A673 (cell line): Measurements from ENCODE around the gene TAS2R43. TPM values are rescaled to one million over a fixed set of nuclear protein-coding genes. Genes with fewer than 3 reads are reported as not detected.

Experiments used
- BruUV-seq: library from RNA; stranded (reverse); fragments of 400-500 nt; replicated peaks from 2 replicates; lab custom pipeline; 2021; lab: Mats Ljungman, UMichigan
- CTCF ChIA-PET: fragments of 300-600 bp; sonication (Branson Sonifier 250); formaldehyde crosslinking; loops from one replicate; lab custom pipeline; 2022; ENCODE audit warnings: antibody characterized with exemption; lab: Charles Lee
- POLR2A ChIA-PET: fragments of 300-600 bp; sonication (Branson Sonifier 250); formaldehyde crosslinking; loops from one replicate; lab custom pipeline; 2022; ENCODE audit warnings: antibody characterized with exemption; ENCODE audit not compliant: low non-redundant PET; lab: Charles Lee
- DNase-seq: peaks from one replicate; pipeline ENCODE4 v3.0.0-alpha.2; 2015; ENCODE audit warnings: low spot score
- H3K27ac ChIP-seq: fragments of 200-600 bp; sonication (generic); 2 replicates; pipeline ENCODE4 v1.5.1; 2016; ENCODE audit warnings: mixed run types, low read depth, mild to moderate bottlenecking, mixed read lengths, antibody characterized with exemption, low read length; ENCODE audit not compliant: poor library complexity, severe bottlenecking
- H3K27me3 ChIP-seq: fragments of 200-600 bp; sonication (generic); replicated peaks from 2 replicates; pipeline ENCODE4 v1.6.1; 2017; ENCODE audit warnings: mixed run types, low read depth, mild to moderate bottlenecking, mixed read lengths, antibody characterized with exemption, low read length; ENCODE audit not compliant: insufficient read depth, poor library complexity
- H3K36me3 ChIP-seq: fragments of 200-600 bp; sonication (generic); 2 replicates; pipeline ENCODE4 v1.6.1; 2016; ENCODE audit warnings: mixed run types, mild to moderate bottlenecking, mixed read lengths, antibody characterized with exemption, low read length; ENCODE audit not compliant: insufficient read depth, poor library complexity, severe bottlenecking
- H3K4me1 ChIP-seq: fragments of 200-600 bp; sonication (generic); 2 replicates; pipeline ENCODE4 v1.6.1; 2017; ENCODE audit warnings: mixed run types, mild to moderate bottlenecking, mixed read lengths, antibody characterized with exemption, low read length; ENCODE audit not compliant: insufficient read depth, poor library complexity, severe bottlenecking
- H3K4me3 ChIP-seq: fragments of 200-600 bp; sonication (generic); 2 replicates; pipeline ENCODE4 v1.5.1; 2016; ENCODE audit warnings: low read depth, mixed run types, mild to moderate bottlenecking, mixed read lengths, low read length; ENCODE audit not compliant: poor library complexity, severe bottlenecking
- H3K9me3 ChIP-seq: fragments of 200-600 bp; sonication (generic); 2 replicates; pipeline ENCODE4 v1.6.1; 2016; ENCODE audit warnings: mixed run types, low read depth, mild to moderate bottlenecking, mixed read lengths, antibody characterized with exemption, low read length; ENCODE audit not compliant: poor library complexity, severe bottlenecking
- EZH2 ChIP-seq: fragments of 200-600 bp; sonication (generic); IDR thresholded peaks from 2 replicates; pipeline ENCODE4 v1.6.1; 2017; ENCODE audit warnings: borderline replicate concordance, low read depth, mild to moderate bottlenecking, mixed read lengths, antibody characterized with exemption, low read length; ENCODE audit not compliant: poor library complexity, severe bottlenecking
- intact Hi-C: fragments of 100-400 bp; cut with micrococcal nuclease; formaldehyde crosslinking; loops from one replicate; pipeline ENCODE4 v1.10.0; 2022; ENCODE audit not compliant: unreplicated experiment
- total RNA-seq: library from RNA; stranded (reverse); gene quantifications from 2 replicates; pipeline ENCODE4 v1.2.3, GENCODE V29; 2021
- TF ChIP-seq, protein P1 (sequence below): fragments of 300-800, 200-600 bp; sonication (generic); conservative IDR thresholded peaks from 2 replicates; pipeline ENCODE4 v1.5.1; 2017; ENCODE audit warnings: low read depth, mild to moderate bottlenecking, antibody characterized with exemption, low read length, moderate library complexity, mixed read lengths

Gene TAS2R43
- total RNA-seq, 1 experiment from 2014 or later, result 2.3 TPM

DNA sequence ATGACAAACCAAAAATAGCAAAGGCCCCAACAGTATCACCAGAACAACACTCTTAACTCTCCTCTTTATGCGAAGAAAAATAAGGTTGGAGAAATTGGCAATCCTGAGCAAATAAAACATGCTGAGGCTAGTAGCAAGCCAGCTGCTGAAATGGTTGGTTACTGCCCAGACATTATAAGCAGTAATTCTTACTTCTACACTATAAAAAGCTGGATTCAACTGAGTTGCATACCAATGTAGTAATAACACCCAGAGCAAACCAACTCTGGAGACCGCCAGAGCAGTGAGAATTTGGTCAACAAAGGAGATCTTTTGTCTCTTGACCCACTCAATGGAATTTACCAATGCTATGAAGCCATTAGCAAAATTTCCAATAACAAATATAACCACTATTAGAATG lies 41.7 kb upstream of the TAS2R43 start:
- BruUV-seq, result no TSS peak
- TF ChIP-seq, protein P1, sequence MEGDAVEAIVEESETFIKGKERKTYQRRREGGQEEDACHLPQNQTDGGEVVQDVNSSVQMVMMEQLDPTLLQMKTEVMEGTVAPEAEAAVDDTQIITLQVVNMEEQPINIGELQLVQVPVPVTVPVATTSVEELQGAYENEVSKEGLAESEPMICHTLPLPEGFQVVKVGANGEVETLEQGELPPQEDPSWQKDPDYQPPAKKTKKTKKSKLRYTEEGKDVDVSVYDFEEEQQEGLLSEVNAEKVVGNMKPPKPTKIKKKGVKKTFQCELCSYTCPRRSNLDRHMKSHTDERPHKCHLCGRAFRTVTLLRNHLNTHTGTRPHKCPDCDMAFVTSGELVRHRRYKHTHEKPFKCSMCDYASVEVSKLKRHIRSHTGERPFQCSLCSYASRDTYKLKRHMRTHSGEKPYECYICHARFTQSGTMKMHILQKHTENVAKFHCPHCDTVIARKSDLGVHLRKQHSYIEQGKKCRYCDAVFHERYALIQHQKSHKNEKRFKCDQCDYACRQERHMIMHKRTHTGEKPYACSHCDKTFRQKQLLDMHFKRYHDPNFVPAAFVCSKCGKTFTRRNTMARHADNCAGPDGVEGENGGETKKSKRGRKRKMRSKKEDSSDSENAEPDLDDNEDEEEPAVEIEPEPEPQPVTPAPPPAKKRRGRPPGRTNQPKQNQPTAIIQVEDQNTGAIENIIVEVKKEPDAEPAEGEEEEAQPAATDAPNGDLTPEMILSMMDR, result no peak
- TF ChIP-seq EZH2, result no peak
- Histone ChIP-seq H3K4me3 (no peak overlapping the region), H3K27me3 (no peaks in the 10 kb centered on the region), H3K9me3 (no peaks in the 10 kb centered on the region), H3K4me1 (no peaks in the 10 kb centered on the region), H3K27ac (no peak overlapping the region), H3K36me3 (no peaks in the 10 kb centered on the region)
- intact Hi-C loops, result no loop called here
- no peak for DNase-seq
- ChIA-PET CTCF (no interaction called here), POLR2A (no interaction called here)

DNA sequence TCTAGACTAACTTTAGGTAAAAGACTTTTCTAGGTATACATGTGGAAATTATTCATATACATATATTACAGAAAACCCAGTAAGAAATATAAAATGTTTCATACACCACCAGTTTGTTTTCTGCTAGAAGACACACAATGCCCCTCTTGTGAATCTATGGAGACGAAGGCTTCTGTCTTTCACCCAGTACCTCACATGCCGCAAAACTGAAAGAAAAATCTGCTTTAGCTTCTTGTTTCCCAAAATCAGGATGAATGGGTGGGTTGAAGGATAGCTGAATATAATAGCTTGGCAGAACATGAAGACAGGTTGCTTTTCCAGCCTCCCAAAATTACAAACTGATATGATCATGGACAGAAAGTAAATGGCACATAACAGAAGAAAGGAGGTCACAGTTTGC lies 41.0 kb upstream of the TAS2R43 start:
- ChIA-PET POLR2A (no interaction called here), CTCF (no interaction called here)
- H3K4me3 ChIP-seq, result no peak overlapping the region
- no peak for TF ChIP-seq EZH2
- TF ChIP-seq, protein P1, result no peak
- H3K4me1 ChIP-seq, result no peaks in the 10 kb centered on the region
- H3K27me3 ChIP-seq, result no peaks in the 10 kb centered on the region
- no TSS peak for BruUV-seq
- no peak for DNase-seq
- no peaks in the 10 kb centered on the region for H3K36me3 ChIP-seq
- no peaks in the 10 kb centered on the region for H3K9me3 ChIP-seq
- H3K27ac ChIP-seq, result no peak overlapping the region
- intact Hi-C loops, result no loop called here

DNA sequence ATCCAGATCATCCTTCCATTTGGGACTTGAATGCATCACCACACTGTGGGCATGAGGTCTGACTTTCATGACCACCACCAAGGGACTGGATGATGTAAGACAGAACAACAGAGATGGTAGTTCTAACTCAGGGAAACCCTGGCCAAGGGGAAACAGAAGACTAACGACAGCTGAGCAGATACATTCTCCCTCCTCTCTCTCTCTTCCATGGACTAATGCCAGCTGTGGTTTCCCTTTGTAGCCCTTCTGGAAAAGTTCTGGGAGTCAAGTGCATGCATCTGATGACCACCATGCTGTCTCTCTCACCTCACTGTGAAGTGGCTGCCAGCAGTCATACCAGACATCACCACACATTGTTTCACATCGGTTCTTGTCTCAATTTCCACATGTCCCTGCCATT lies 38.9 kb upstream of the TAS2R43 start:
- CTCF ChIA-PET, result no interaction called here

More for the DNA sequence above, 38.9 kb upstream of the TAS2R43 start:
- H3K27ac ChIP-seq, result no peak overlapping the region
- no peaks in the 10 kb centered on the region for H3K27me3 ChIP-seq
- peaks cover 3% of the 10 kb centered on the region for H3K36me3 ChIP-seq
- H3K4me3 ChIP-seq, result no peak overlapping the region
- no peaks in the 10 kb centered on the region for H3K4me1 ChIP-seq
- POLR2A ChIA-PET, result no interaction called here
- no TSS peak for BruUV-seq
- TF ChIP-seq, protein P1, result no peak
- no peak for TF ChIP-seq EZH2
- H3K9me3 ChIP-seq, result peaks cover 3% of the 10 kb centered on the region
- DNase-seq, result no peak
- intact Hi-C loops, result no loop called here
